HG03378 (cell line): ENCODE data around the gene EZR.

Experiments used
- ATAC-seq: cut with Tn5 transposase; IDR thresholded peaks from one replicate; pipeline ENCODE4 v1.9.1; 2021; ENCODE audit warnings: mild to moderate bottlenecking, moderate library complexity; ENCODE audit not compliant: unreplicated experiment

EZR gene

GRCh38 chr6:158819213-158819976 is at the start of gene EZR:
Gene EZR, minus strand, starts transcription at chr6:158819368. Its CDS starts 1,275 bp downstream, at chr6:158818093.
- ATAC-seq: peak; percentile 6

- no peak for ATAC-seq
Measured at GRCh38 chr6:158868122-158868480, 48.9 kb upstream of the EZR start.

- no peak for ATAC-seq
Measured at GRCh38 chr6:158867381-158868121, 48.4 kb upstream of the EZR start.

GRCh38 chr6:158865769-158866168 is 46.6 kb upstream of the EZR start:
- ATAC-seq: no peak

GRCh38 chr6:158863646-158864045 is 44.5 kb upstream of the EZR start:
- no peak for ATAC-seq

GRCh38 chr6:158861686-158862381 is 42.7 kb upstream of the EZR start:
- no peak for ATAC-seq

- ATAC-seq: no peak
Measured at GRCh38 chr6:158860279-158860865, 41.2 kb upstream of the EZR start.

- no peak for ATAC-seq
Measured at GRCh38 chr6:158856261-158856660, 37.1 kb upstream of the EZR start.

- no peak for ATAC-seq
Measured at GRCh38 chr6:158854214-158855101, 35.3 kb upstream of the EZR start.

GRCh38 chr6:158853880-158854213 is 34.7 kb upstream of the EZR start:
- no peak for ATAC-seq

- peak; percentile 87 for ATAC-seq
Measured at GRCh38 chr6:158853072-158853879, 34.1 kb upstream of the EZR start.

GRCh38 chr6:158852312-158853071 is 33.3 kb upstream of the EZR start:
- ATAC-seq: no peak

GRCh38 chr6:158850807-158851115 is 31.6 kb upstream of the EZR start:
- ATAC-seq: no peak

GRCh38 chr6:158849899-158850806 is 31.0 kb upstream of the EZR start:
- ATAC-seq: no peak

- no peak for ATAC-seq
Measured at GRCh38 chr6:158848490-158848895, 29.3 kb upstream of the EZR start.

- no peak for ATAC-seq
Measured at GRCh38 chr6:158847786-158848185, 28.6 kb upstream of the EZR start.

GRCh38 chr6:158847012-158847529 is 27.9 kb upstream of the EZR start:
- no peak for ATAC-seq
